Measurements from ENCODE around the gene RNF220.

RNF220 gene

GRCh38 chr1:44542420-44543063 lies 137.5 kb downstream of the RNF220 start:
- H3K9me2 ChIP-seq (replicated peaks; ENCODE audit: control insufficient read depth, low read length): no peaks in the 10 kb centered on the region
- no peaks in the 10 kb centered on the region for H3K9me3 ChIP-seq (ENCODE audit: control insufficient read depth, insufficient read depth, low read length)
- no peaks in the 10 kb centered on the region for H3K36me3 ChIP-seq (ENCODE audit: control insufficient read depth, low read length)
- H3K4me3 ChIP-seq (ENCODE audit: low read length): no peak overlapping the region
- H3K79me2 ChIP-seq (ENCODE audit: control insufficient read depth, low read length): no peaks in the 10 kb centered on the region
- no peak overlapping the region for H3K4me2 ChIP-seq (ENCODE audit: low read length)
- no peaks in the 10 kb centered on the region for H3K4me1 ChIP-seq (ENCODE audit: control insufficient read depth, low read length)
- no peaks in the 10 kb centered on the region for H4K20me1 ChIP-seq (ENCODE audit: control insufficient read depth, insufficient read depth, low read depth, low read length)
- no peaks in the 10 kb centered on the region for H3F3A ChIP-seq (ENCODE audit: control insufficient read depth, insufficient read depth)
- peaks cover 6% of the 10 kb centered on the region for H3K27me3 ChIP-seq (ENCODE audit: control insufficient read depth, low read length)
- no peak overlapping the region for H3K27ac ChIP-seq (ENCODE audit: low read depth, low read length)
- no peak for TF ChIP-seq EZH2phosphoT487 (IDR thresholded peaks at IDR 0.05; ENCODE audit: borderline replicate concordance, low read length)
- no peak for TF ChIP-seq CTCF (IDR thresholded peaks at IDR 0.05; ENCODE audit: low read depth, low read length, poor library complexity, severe bottlenecking)

- no peak overlapping the region for H3K4me2 ChIP-seq (ENCODE audit: low read length)
Observed at GRCh38 chr1:44543064-44543744, 138.1 kb downstream of the RNF220 start.

DNA sequence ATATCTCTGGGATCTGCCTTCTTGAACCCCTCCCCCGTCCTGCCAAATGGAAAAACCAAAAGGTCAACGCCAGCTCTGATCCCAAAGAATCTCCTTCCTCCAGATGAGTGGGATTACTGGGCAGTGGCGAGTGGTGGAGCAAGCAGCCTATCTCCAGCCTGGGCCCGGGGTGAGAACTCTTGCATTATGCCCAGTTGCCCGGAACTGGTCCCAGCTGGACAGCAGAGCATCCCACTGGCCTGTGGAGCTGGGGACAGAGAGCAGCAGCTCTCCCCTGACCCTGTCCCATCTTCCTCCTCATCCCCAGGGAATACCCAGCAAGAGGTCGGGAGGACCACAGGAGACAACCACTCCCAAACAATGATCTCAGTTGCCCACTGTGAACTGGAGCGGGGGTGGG lies 138.7 kb downstream of the RNF220 start:
- no peaks in the 10 kb centered on the region for H3F3A ChIP-seq (ENCODE audit: control insufficient read depth, insufficient read depth)
- H3K4me3 ChIP-seq (ENCODE audit: low read length): no peak overlapping the region
- H3K4me2 ChIP-seq (ENCODE audit: low read length): no peak overlapping the region
- H3K27ac ChIP-seq (ENCODE audit: low read depth, low read length): no peak overlapping the region
- H3K27me3 ChIP-seq (ENCODE audit: control insufficient read depth, low read length): peaks cover 3% of the 10 kb centered on the region
- no peaks in the 10 kb centered on the region for H3K4me1 ChIP-seq (ENCODE audit: control insufficient read depth, low read length)
- H3K36me3 ChIP-seq (ENCODE audit: control insufficient read depth, low read length): no peaks in the 10 kb centered on the region
- no peaks in the 10 kb centered on the region for H3K9me3 ChIP-seq (ENCODE audit: control insufficient read depth, insufficient read depth, low read length)
- no peaks in the 10 kb centered on the region for H4K20me1 ChIP-seq (ENCODE audit: control insufficient read depth, insufficient read depth, low read depth, low read length)
- no peaks in the 10 kb centered on the region for H3K9me2 ChIP-seq (replicated peaks; ENCODE audit: control insufficient read depth, low read length)
- no peaks in the 10 kb centered on the region for H3K79me2 ChIP-seq (ENCODE audit: control insufficient read depth, low read length)
- TF ChIP-seq CTCF (IDR thresholded peaks at IDR 0.05; ENCODE audit: low read depth, low read length, poor library complexity, severe bottlenecking): no peak
- TF ChIP-seq EZH2phosphoT487 (IDR thresholded peaks at IDR 0.05; ENCODE audit: borderline replicate concordance, low read length): no peak

More at GRCh38 chr1:44543064-44543744, 138.1 kb downstream of the RNF220 start:
- Histone ChIP-seq H3K27me3 (ENCODE audit: control insufficient read depth, low read length) (peaks cover 3% of the 10 kb centered on the region), H3F3A (ENCODE audit: control insufficient read depth, insufficient read depth) (no peaks in the 10 kb centered on the region), H3K36me3 (ENCODE audit: control insufficient read depth, low read length) (no peaks in the 10 kb centered on the region), H4K20me1 (ENCODE audit: control insufficient read depth, insufficient read depth, low read depth, low read length) (no peaks in the 10 kb centered on the region), H3K27ac (ENCODE audit: low read depth, low read length) (no peak overlapping the region), H3K79me2 (ENCODE audit: control insufficient read depth, low read length) (no peaks in the 10 kb centered on the region), H3K9me2 (replicated peaks; ENCODE audit: control insufficient read depth, low read length) (no peaks in the 10 kb centered on the region), H3K9me3 (ENCODE audit: control insufficient read depth, insufficient read depth, low read length) (no peaks in the 10 kb centered on the region), H3K4me3 (ENCODE audit: low read length) (no peak overlapping the region), H3K4me1 (ENCODE audit: control insufficient read depth, low read length) (no peaks in the 10 kb centered on the region)
- TF ChIP-seq CTCF (IDR thresholded peaks at IDR 0.05; ENCODE audit: low read depth, low read length, poor library complexity, severe bottlenecking) (no peak), EZH2phosphoT487 (IDR thresholded peaks at IDR 0.05; ENCODE audit: borderline replicate concordance, low read length) (no peak)
